Choroid plexus epithelial cell (primary cell): ENCODE measurements around the gene CFAP100.

Source experiments
- DNase-seq: peaks from one replicate; pipeline ENCODE4 v3.0.0-alpha.2; 2010; ENCODE audit warnings: low read depth
- H3K4me3 ChIP-seq: 2 replicates; pipeline ENCODE4 v1.5.1; 2011; ENCODE audit warnings: low read depth, mild to moderate bottlenecking, control low read depth, low read length, moderate library complexity
- TF ChIP-seq, protein P1 (sequence below): conservative IDR thresholded peaks from 2 replicates; pipeline ENCODE4 v1.5.1; 2011; ENCODE audit warnings: low read depth, mild to moderate bottlenecking, control low read depth, inconsistent platforms, low read length, moderate library complexity

The CFAP100 gene

DNA sequence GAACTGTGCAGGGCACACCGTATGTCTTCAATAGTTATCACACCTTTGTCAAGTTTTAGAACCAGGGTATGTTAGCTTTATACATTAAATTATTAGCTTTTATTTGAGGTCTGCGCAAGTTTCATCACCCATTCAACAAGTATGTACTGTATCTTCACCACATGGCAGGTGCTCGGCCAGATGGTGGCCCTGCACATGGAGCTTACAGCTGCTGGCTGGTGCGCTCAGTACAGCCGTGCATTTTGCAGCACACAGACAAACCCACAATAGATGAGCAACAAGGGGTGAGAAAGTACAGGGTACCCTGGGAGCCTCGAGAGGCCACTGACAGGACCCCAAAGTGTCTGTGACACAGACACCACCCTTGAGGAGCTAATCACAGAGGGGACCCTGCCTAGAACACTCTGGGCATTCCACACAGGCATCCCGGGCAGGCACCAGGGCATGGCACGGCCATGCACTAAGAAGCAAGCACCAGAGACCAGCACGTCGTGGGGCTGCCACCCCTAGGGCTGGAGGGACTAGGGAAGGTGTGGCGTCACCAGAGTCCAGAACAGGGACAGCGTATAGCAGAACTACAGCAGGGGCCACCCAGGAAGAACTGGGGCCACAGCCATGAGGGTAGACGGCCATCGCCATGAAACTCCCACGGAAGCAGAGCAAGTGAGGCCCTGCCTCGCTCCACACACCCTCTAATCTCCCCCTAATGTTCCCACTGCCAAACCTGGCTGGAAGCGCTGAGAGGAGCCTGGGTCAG lies 53.6 kb downstream of the CFAP100 start:
- TF ChIP-seq, protein P1, sequence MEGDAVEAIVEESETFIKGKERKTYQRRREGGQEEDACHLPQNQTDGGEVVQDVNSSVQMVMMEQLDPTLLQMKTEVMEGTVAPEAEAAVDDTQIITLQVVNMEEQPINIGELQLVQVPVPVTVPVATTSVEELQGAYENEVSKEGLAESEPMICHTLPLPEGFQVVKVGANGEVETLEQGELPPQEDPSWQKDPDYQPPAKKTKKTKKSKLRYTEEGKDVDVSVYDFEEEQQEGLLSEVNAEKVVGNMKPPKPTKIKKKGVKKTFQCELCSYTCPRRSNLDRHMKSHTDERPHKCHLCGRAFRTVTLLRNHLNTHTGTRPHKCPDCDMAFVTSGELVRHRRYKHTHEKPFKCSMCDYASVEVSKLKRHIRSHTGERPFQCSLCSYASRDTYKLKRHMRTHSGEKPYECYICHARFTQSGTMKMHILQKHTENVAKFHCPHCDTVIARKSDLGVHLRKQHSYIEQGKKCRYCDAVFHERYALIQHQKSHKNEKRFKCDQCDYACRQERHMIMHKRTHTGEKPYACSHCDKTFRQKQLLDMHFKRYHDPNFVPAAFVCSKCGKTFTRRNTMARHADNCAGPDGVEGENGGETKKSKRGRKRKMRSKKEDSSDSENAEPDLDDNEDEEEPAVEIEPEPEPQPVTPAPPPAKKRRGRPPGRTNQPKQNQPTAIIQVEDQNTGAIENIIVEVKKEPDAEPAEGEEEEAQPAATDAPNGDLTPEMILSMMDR: no peak
- no peak for DNase-seq
- H3K4me3 ChIP-seq: no peak overlapping the region

DNA sequence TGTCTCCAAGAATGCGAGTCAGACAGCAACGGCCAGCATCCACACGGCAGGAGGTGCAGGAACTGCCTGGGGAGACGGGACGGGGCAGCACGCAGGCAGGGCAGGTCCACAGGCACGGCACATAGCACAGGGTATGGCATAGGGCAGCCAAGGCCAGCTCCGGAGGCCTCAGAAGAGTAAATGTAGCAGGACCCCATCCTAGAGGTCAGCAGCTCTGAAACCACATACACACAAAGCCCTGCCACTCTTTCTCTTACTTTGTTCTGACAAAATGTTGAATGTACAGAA lies 54.1 kb downstream of the CFAP100 start:
- TF ChIP-seq, protein P1: no peak
- peak; percentile 41 for DNase-seq
- no peak overlapping the region for H3K4me3 ChIP-seq

DNA sequence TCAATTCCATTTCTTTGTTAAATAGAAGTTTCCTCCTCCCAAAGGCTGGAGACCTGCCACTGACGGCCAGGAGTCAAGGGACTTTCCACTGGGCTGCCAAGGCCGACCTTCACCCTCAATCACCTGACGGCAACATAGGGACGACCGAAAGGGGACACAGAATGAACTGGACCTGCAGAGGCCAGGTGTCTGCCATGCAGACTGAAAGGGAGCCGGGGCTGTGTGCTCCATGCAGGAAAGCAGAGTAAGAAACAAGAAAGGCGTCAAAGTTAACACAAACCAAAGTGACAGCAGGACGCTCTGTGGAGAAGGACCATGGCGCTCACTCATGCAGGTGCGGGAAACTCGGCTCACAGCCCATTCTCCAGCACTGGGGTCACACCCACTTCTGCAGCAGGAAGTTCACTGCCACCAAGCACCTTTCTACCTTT lies 54.9 kb downstream of the CFAP100 start:
- H3K4me3 ChIP-seq: no peak overlapping the region
- TF ChIP-seq, protein P1: no peak
- no peak for DNase-seq

DNA sequence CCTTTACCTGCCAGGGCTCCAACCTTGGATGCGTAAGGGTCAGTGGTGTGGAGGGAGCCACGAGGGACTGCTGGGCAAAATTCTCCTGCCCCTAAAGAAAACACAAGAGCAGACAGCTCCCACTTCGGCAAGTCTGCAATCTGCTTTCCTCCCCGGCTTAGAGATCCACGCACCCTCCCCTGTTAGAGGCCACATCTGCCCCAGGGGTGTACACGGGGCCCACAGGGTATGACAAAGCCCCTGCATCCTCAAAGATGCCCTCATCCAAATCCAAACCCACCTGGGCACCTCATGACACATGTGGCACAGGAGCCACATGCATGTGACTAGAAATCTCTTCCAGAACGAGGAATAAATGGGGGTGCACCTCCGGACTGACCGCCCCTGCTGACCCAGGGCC lies 55.5 kb downstream of the CFAP100 start:
- DNase-seq: no peak
- H3K4me3 ChIP-seq: no peak overlapping the region
- TF ChIP-seq, protein P1: no peak

DNA sequence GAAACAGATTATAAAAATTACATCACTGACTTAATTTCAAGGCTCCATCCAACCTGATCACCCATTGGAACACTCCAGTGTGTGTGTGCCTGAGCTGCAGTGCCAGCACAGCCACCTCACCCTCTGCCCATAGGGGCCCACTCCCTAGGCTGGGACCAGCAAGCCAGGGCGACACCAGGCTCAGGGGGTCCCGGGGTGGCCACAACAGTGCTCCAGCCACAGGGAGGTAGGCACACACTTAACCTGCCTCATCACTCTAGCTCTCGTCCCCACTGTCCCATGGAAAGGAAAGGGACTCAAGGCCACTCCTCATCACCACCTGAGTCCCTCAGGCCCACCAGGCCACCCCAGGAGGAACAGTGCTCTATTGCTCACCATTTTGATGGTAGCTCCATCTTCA lies 56.0 kb downstream of the CFAP100 start:
- DNase-seq: no peak
- TF ChIP-seq, protein P1: no peak
- H3K4me3 ChIP-seq: no peak overlapping the region

DNA sequence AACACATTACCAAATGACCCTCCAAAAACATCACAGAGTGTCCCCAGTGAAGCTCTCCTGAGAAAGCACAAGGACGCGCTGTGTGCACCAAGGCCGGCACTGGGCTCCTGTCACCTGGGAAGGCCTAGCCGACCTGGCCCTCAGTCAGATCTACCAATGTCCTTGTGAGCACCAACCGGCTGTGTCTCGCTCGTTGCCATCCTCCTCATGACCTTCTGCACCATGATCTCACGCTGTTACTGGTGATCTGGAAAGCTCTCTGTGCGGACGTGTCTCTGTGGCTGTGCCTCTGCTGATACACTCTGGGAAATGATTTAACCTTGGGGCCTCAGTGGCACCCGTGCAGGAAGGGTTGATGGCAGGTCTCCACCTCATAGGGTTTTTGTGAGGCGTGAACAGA lies 56.8 kb downstream of the CFAP100 start:
- no peak for DNase-seq
- TF ChIP-seq, protein P1: no peak
- no peak overlapping the region for H3K4me3 ChIP-seq

DNA sequence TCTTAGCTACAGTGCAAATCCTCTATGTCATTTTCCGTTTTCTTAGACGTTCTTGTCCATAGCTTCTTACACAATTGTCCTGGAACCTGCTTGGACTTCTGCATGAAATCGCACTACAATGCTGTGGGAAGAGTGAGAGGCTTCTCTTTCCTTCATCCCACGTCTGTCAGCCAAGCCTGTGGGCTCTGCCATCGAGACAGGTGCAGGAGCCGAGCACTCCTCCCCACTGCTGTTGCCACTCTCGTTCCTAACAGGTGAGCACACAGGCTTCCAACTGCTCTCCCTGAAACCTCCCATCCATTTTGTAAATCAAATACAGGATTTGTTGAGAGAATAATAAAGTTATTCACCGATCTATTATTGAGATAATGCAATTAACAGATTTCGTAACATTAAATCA lies 57.5 kb downstream of the CFAP100 start:
- no peak for DNase-seq
- TF ChIP-seq, protein P1: no peak
- H3K4me3 ChIP-seq: no peak overlapping the region
